Choroid plexus epithelial cell (primary cell): ENCODE data around the gene SLAMF7.

ENCODE experiments used
- DNase-seq: peaks from one replicate; pipeline ENCODE4 v3.0.0-alpha.2; 2010; ENCODE audit warnings: low read depth
- H3K4me3 ChIP-seq: 2 replicates; pipeline ENCODE4 v1.5.1; 2011; ENCODE audit warnings: low read depth, mild to moderate bottlenecking, control low read depth, low read length, moderate library complexity
- TF ChIP-seq, protein P1 (sequence below): conservative IDR thresholded peaks from 2 replicates; pipeline ENCODE4 v1.5.1; 2011; ENCODE audit warnings: low read depth, mild to moderate bottlenecking, control low read depth, inconsistent platforms, low read length, moderate library complexity

Gene SLAMF7

DNA sequence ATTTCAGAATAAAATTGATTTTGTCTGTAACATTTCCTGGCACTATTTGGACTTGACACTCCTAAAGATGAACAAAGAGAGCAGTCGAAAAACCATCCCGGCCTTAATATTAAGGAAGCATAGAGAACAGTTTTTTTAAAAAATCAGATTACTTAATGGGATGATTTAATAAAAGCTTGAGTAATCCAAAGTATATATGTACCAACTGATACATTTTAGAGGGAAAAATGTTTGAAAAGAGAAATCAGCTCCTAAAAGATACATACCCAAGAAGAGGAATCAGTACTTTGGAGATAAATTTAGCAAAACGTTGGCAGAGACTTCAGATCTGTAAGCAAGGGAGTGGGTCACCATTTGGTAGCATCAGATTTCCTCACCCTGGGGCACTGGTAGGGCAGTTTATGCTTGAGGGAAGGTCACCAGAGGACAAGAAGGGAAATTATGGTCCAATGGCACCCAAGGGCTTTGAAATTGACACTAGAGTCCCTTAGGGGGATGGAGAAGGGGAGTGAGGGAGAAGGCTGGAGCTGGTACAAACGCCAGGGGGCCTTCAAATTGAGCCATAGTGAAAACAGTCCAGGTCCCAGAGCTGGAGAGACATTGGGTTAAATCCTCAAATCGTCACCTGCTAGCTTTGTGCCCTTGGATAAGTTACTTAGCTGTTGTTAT is 5.9 kb downstream of the SLAMF7 start:
- TF ChIP-seq, protein P1, sequence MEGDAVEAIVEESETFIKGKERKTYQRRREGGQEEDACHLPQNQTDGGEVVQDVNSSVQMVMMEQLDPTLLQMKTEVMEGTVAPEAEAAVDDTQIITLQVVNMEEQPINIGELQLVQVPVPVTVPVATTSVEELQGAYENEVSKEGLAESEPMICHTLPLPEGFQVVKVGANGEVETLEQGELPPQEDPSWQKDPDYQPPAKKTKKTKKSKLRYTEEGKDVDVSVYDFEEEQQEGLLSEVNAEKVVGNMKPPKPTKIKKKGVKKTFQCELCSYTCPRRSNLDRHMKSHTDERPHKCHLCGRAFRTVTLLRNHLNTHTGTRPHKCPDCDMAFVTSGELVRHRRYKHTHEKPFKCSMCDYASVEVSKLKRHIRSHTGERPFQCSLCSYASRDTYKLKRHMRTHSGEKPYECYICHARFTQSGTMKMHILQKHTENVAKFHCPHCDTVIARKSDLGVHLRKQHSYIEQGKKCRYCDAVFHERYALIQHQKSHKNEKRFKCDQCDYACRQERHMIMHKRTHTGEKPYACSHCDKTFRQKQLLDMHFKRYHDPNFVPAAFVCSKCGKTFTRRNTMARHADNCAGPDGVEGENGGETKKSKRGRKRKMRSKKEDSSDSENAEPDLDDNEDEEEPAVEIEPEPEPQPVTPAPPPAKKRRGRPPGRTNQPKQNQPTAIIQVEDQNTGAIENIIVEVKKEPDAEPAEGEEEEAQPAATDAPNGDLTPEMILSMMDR = no peak
- DNase-seq = no peak
- H3K4me3 ChIP-seq = no peak overlapping the region

DNA sequence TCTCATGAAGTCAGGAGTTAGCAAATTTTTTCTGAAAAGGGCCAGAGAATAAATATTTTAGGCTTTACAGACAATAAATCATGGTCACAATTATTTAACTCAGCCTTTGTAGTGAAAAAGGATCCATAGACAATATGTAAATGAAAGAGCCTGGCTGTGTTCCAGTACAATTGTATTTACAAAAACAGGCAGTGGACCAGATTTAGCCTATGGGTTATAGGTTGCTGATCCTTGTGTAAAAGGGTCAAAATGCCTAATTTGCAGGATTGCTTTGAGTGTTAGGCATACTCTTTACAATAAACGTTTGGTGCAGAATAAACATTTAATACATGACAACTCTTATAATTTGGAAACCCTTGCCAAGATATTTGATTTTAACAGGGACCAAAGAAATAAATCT is 6.5 kb downstream of the SLAMF7 start:
- no peak overlapping the region for H3K4me3 ChIP-seq
- TF ChIP-seq, protein P1 = no peak
- no peak for DNase-seq

DNA sequence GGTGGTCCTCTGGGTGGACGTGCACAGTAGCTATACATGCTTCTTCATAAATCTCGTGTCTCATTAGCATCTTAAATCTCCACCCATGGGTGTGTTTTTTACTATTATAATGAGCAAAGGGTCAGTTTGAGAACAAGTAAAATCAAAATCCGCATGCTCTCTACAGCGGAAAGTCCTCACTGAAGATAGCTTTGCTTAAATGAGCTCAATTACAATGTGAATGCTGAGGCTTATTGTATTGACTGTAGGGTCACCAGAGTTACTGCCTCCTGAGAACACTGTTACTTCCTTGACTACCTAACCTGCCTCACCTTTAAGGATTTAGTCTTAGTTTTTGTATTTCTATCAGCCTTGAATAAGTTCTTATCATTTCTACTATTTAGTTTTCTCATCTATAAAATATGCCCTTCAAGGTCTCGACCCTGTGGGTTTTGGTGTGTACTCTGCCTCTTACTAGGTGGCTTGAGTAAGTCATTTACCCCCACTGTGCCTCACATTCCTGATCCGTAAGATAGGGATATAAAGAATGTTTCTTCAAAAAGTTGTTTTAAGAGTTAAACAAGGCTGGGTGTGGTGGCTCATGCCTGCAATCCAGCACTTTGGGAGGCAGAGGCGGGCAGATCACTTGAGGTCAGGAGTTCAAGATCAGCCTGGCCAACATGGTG is 7.9 kb downstream of the SLAMF7 start:
- TF ChIP-seq, protein P1 = no peak
- DNase-seq = peak; percentile 14
- no peak overlapping the region for H3K4me3 ChIP-seq

DNA sequence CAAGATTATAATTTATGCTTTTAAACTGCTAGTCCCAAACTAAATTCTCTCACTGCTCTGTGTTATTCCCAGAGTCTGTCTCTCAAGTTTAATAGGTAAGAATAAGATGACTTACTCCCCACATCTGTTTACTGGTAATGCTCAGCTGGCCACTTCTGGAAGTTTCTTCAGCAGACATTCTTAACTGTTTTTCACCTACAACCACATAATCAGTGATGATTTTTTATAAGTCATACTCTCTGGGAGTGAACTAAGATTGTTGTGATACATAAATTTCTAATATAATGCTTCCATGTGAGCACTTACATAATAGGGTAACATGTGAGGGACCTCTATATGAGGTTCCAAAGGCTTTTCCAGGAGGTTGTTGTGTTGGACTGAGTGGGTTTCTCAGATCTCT is 8.7 kb downstream of the SLAMF7 start:
- TF ChIP-seq, protein P1 = no peak
- peak; percentile 16 for DNase-seq

DNA sequence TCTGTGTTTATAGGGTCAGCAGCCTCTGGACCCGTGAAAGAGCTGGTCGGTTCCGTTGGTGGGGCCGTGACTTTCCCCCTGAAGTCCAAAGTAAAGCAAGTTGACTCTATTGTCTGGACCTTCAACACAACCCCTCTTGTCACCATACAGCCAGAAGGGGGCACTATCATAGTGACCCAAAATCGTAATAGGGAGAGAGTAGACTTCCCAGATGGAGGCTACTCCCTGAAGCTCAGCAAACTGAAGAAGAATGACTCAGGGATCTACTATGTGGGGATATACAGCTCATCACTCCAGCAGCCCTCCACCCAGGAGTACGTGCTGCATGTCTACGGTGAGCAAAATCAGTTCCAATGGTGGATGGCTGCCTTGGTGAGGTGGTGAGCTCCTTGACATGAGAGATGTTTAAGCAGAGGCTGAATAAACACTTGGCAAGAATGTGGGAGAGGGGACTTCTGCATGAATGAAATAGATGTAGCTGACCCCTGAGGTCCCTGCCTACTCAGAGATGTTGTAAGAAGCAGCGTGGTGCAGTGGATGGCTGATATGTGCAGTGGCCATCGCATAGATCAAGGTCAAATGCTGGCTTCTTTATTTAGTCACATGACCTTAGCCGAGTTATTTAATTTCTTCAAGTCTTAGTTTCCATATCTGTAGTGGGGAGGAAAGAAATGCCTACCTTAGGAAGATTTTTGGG is 9.3 kb downstream of the SLAMF7 start:
- no peak overlapping the region for H3K4me3 ChIP-seq
- TF ChIP-seq, protein P1 = peak; percentile 10
- DNase-seq = peak; percentile 32

More for the DNA sequence above, 8.7 kb downstream of the SLAMF7 start:
- no peak overlapping the region for H3K4me3 ChIP-seq

DNA sequence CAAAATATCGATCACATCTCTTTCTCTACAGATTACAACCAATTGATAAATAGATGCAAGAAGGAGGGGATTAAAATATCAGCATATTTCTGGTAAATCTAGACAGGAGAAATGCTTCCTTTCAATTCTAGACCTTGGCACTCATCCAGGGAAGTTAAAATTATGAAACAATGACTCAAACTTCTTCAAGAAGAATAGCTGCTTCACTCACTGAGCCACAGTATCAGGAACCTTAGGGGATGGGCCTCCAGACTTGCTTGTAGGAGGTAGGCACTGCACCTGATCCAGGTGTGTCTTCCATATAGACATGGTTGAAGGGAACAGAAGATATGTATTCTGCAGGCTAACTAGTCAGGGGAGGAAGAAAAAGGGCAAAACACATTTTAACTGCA is 9.8 kb downstream of the SLAMF7 start:
- DNase-seq = peak; percentile 52
- TF ChIP-seq, protein P1 = no peak
- no peak overlapping the region for H3K4me3 ChIP-seq
